RCC 7860 (cell line): ENCODE data around the gene SLC25A17.
"Not testable (repeated sequence)": the region's sequence is repeated elsewhere in the genome, so short reads cannot be mapped to it uniquely, and the experiment has no call there.

ENCODE experiments used
- DNase-seq: peaks from one replicate; pipeline ENCODE4 v3.0.0-alpha.2; 2015; ENCODE audit warnings: low spot score
- FAIRE-seq: peaks from 2 replicates; lab custom pipeline; 2012; peaks lifted over from hg19 to GRCh38; lab: Jason Lieb, UNC

SLC25A17 gene, protein sequence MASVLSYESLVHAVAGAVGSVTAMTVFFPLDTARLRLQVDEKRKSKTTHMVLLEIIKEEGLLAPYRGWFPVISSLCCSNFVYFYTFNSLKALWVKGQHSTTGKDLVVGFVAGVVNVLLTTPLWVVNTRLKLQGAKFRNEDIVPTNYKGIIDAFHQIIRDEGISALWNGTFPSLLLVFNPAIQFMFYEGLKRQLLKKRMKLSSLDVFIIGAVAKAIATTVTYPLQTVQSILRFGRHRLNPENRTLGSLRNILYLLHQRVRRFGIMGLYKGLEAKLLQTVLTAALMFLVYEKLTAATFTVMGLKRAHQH

DNA sequence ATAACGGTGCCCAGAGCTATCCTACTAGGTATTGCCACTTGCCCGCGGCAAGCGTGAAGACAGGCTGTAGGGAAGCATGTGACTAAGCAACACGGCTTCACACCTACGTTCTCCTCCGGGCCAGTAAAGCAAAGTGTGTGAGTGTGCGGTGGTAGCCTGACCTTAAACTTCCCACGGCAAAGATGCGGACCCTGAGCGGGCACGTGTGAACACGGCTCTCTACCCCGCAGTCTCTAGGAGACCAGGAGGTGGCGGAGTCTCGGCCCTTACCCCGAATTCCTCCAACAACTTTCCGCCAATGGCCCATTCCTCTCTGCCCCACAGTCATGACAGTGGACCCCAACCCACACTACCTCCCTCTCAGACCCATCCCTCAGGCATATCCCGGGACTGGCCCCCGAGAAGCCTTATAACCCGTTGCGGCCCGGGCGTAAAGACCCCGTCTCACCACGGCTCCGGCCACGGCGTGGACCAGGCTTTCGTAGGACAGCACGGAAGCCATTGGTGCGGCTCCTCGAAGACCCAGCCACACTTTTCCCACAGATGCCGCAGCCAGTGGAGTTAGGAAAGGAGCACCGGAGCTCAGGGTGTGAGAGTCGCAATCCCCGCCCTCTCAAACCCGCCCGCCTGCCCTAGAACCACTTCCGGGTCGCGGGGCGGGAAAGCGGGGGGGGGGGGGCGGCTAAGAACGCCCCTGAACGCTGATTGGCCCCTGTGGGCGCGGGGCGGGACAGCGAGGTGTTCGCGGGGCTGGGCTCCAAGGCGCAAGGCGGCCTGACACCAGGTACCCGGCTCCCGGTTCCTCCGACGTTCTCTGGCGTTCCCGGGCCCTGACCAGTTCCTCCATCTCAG is at the start of gene SLC25A17:
TSS of gene SLC25A17 (minus strand) at position 600 of the 852 bp plus-strand sequence. CDS start at position 502, 98 bp downstream.
- FAIRE-seq: no peak
- DNase-seq: peak; percentile 58

DNA sequence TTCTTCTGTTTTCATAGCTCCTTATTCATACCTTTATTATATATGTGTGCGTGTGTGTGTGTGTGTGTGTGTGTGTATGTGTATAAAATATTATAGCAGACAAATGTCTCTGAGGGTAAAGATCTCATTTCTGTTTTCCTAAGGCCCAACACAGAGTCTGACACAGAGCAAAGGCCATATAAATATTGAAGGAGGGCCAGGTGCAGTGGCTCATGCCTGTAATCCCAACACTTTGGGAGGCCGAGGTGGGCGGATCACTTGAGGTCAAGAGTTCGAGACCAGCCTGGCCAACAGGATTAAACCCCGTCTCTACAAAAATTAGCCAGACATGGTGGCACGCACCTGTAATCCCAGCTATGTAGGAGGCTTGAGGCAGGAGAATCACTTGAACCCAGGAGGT is 49.2 kb upstream of the SLC25A17 start:
- not testable (repeated sequence) for DNase-seq, FAIRE-seq

DNA sequence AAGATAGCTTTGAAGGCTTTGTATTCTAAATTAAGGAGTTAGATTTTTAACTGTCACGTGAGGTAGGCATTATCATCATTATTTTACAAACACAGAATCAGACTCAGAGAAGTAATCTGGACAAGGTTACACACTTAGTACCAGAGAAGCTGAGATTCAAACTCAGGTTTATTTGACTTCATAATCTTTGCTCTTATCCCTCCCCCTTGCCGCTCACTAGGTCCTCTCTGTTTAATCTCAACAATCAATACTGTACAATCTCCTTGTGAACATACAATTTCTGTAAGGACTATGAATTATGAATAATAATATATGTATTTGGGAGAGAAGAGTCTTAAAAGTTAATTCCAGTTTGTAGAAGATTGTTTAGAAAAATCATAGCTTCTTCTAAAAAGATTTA is 48.0 kb upstream of the SLC25A17 start:
- DNase-seq (no peak), FAIRE-seq (no peak)

DNA sequence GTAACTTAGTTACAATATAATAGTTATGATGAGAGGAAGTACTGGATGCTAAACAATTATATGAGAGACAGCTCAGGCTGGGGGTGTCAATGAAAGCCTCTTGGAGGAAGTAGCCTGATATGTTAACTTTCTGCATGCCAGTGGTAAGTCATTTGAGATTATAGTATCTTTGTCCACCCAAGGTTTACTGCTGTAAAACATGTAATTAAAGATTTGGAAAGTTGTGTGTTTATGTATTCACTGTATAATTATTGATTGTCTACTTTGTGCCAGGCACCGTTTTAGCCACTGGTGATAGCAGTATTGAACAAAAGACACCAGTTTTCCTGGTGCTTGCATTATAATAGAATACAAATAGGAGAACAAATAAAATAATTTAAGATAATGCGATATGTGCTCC is 43.4 kb upstream of the SLC25A17 start:
- no peak for FAIRE-seq

DNA sequence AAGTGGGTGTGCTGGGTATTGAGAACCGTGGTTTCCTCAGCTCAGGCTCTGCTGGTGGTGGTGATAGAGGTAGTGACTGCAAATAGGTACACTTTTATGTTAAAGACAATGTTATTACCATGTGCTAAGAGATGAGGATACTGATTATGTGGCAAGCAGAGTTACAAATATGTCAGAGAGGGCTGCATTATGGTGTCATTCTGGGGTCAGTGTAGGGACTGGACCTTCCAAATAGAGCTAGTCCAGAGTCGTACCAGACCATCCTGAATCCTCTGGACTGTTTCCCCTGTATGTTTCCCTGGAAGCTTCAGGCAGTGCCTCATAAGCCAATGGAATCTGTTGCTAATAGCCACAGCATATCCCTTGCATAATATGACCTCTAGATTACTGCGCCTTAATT is 42.9 kb upstream of the SLC25A17 start, which contains the start of gene DNAJB7:
TSS of gene DNAJB7 (minus strand) at position 101 of the 400 bp plus-strand sequence. CDS start 119 bp downstream, outside the sequence.
- no peak for FAIRE-seq
- DNase-seq: no peak

More for the DNA sequence above, 43.4 kb upstream of the SLC25A17 start:
- DNase-seq: no peak

DNA sequence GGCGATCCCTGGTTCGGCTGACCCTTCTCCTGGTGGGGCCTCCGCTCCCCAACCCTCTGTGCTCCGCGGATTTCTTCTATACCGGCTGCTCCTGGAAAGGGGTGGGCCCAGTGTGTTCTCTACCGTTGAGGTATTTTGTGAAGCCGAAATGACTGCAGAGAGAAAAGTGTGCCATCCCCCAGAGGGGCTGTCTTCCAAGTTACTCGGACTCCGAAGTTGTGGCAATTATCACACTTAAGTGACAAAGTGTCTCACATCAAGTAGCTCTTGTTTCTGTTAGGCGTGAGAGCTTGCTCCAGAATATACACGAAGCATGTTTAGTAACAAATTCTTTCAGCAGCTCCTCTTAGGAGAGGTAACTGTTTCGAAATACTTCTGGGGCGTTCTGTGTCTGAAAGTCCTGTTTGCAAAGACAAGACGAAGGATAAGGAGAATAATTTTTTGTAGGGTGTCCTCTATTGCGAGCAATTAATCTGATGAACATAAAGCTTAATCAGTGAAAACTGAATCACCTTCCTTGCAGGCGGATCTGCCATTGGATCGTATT is 38.2 kb upstream of the SLC25A17 start:
- DNase-seq (no peak), FAIRE-seq (no peak)

DNA sequence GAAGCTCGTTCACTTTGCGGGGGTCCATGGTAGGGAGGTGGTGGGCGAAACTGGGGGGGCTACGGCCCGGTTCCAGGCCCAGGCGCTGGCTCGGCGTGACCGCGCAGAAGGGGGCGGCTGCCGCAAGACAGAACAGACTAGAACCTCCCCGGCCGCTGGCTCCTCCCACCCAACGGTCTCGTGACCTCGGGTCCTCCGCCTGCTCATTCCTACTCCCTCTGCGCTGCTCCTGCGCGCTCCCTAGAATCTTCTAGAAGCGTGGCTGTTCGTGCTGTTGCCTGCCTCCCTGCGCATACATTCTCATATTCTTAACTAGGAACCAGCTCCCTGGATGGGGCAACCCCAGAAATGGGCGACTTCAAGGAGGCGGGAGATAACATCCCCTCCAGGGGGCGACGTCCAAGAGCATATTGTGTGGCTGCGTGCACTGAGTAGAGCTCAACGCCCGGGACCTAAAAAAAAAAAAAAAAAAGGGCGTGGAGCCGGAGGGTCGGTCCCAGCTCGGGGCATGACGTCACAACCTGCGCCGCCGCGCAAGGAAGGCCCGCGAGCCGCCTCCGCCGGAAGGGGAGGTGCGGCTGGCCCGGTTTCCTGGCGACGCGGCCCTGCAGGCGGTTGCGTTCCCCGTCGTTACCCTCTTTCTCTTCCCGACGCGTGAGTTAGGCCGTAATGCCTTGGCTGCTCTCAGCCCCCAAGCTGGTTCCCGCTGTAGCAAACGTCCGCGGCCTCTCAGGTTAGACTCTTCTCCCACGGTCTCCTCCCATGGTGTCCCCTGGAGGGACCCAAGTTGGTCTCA is 37.6 kb upstream of the SLC25A17 start, which contains the start of the genes ST13 and XPNPEP3:
TSS of gene ST13 (minus strand) at position 127 of the 796 bp plus-strand sequence. CDS start at position 28, 99 bp downstream.
TSS of gene XPNPEP3 (plus strand) at position 636 of the 796 bp plus-strand sequence. CDS start at position 670, 34 bp downstream.
- peak; percentile 73 for FAIRE-seq
- peak; percentile 91 for DNase-seq

DNA sequence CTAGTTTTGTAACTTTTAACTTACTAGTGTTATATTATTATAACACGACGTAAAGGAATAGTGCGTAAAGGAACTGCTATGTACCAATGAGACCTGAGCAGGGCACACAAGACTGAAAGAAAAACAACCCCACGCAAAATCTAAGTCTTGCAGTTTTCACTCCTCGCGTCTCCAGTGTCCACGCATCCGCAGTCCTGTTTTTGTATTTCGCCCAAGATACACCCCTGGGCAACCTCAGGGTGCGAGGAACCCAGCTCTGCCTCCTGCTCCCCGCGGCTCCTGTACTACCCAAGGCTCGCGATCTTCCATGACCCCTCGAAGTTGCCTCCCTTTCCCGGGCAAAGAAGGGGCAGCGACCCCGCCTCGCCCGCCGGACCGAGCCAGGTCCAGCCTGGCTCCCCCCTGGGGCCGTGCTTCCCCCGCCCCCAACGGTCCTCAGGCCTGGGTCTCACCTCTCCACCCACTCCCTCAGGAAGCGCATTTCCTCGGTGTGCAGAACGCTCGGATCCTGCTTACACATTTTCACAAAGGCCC is 36.9 kb upstream of the SLC25A17 start:
- DNase-seq (peak; percentile 8), FAIRE-seq (no peak)

DNA sequence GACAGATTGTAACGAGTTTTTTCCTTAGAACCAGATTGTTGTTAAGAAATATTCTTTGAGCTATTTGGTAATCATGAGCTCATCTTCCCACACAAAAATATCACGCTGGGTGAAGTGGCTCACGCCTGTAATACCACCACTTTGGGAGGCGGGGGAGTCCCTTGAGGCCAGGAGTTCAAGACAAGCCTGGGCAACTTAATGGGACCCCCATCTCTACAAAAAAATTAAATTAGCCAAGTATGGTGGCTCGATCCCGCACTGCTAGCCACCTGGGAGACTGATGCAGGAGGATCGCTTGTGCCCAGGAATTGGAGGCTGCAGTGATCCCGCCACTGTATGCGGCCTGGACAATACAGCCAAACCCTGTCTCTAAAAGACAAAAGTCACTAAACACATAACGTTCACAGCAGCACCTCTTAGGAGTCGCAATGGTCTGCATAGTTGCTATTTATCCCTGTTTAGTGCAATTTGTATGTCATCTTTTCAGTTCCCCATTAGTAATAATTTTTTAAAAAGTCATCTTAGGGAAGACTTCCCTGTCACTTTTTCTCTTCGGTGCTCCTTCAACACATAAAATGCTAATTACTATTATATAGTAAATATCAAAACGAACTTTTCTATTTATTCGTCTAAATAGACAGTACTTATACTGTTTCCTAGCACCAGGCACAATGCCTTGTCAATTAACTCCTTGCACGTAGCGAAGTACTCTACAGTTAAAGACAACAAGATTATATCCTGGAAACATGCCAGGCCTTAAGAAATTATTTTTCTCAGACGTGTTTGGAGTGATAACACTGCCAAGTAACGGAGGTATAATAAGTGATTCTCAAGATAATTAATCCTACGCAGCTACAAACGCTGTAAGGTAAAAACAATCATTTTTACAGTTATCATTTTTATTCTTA is 36.2 kb upstream of the SLC25A17 start:
- FAIRE-seq (no peak), DNase-seq (no peak)

DNA sequence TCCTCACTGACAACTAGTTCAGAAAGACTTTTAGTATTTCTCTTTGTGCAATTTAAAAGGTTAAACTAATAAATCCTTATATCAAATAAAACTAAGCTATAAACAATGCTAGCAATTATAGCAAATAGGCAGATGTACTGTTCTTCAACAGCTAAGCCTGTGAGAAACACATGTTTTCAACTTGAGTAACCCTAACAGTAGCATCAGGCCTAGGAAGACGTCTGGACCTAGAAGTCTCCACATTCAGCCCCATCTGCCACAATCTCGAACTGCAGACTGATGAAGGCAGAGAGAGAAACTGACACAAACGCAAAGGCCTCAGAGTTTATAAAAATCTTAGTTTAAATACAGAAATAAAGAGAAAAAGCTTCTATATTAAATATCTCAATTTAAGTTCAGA is 34.8 kb upstream of the SLC25A17 start:
- FAIRE-seq (no peak), DNase-seq (no peak)

DNA sequence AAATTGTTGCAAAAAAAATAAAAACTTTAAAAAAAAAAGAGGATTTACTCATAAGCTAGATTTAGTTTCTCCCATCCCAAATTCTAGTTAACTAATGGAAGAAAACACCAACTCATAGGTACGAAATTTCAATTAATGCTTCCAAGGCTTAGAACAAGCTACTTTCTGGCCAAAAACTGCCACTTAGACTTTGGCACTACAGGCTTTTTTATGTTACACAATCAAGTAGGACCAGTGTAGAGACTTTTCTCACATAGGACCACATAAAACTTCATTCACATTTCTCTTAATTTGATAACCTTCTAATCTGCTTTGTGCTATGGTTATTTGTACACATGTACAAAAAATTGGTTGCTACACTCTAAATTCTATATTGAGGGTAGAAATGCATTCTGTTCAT is 34.2 kb upstream of the SLC25A17 start:
- DNase-seq: no peak
- no peak for FAIRE-seq

DNA sequence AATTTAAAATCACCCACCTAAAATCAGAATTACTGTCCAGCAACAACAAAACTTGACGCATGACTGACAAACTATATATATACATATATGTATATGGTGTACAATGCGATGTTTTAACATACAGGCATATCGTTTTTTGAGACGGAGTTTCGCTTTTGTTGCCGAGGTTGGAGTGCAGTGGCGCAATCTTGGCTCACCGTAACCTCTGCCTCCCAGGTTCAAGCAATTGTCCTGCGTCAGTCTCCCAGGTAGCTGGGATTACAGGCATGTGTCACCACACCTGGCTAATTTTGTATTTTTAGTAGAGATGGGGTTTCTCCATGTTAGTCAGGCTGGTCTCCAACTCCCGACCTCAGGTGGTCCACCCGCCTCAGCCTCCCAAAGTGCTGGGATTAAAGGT is 26.7 kb upstream of the SLC25A17 start:
- not testable (repeated sequence) for DNase-seq, FAIRE-seq

DNA sequence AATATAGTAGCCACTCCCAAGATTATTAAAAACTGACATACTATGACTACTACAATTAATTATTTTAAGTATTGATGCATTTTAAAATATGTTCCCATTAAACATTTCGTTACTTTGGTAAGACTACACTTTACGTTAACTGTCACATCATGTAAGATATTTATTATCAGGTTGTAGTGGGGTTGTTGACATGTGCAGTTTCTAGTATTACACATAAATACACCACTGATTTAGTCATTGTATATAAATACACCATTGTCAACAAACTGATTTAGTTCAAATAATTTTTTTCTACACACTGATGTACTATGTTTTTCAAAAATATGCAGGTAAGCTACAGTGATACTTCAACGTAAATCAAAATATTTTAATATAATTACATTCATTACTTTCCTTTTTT is 25.8 kb upstream of the SLC25A17 start:
- FAIRE-seq (no peak), DNase-seq (no peak)

DNA sequence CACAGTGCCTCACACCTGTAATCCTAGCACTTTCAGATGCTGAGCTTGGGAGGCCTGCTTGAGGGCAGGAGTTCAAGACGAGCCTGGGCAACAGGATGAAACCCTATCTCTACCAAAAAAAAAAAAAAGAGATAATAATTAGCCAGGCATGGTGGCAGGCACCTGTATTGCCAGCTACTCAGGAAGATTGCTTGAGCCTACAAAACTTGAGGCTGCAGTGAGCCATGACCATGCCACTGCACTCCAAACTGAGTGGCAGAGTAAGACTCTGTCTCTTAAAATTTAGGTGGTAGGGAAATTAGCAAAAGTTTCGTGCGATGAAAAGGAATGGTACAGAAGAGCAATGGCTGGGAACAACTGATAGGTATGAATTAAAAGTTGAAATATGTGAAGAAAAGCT is 19.3 kb upstream of the SLC25A17 start:
- FAIRE-seq (no peak), DNase-seq (no peak)

DNA sequence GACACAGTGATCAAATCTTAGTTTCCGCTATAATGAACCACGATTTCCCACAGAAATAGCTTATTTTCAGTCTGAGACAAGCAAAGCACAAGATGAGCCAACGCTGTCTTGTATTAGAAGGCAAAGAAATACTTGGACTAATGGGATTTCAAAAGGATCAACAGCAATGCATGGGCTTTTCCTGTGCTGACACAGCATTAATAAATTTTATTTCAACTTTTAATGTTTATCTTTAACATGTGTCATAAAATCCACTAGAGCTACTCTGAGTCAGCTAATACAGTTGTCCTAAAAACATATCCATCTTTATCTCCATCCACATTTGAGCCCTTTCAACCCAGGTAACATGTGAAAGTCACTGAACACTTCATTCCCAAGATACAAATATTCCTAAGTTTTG is 15.5 kb upstream of the SLC25A17 start:
- DNase-seq: no peak
- no peak for FAIRE-seq

DNA sequence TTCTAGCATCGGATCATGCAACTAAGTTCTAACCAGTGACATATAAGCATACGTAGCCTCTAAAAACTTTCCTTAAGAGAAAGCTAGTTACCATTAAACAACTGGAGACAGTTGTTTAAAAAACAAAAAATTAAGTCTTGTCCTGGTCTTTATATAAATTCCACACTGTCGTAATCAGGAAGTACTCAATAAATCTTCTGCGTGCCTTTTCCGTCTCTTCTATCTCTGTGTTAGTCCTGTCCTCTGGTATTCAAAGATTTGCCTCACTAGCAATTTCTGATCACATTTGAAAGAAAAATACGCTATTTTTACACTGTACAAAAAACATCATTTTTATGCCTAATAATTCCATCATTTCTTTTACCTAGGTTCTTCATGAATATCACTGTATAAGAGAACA is 10.0 kb upstream of the SLC25A17 start:
- no peak for FAIRE-seq

DNA sequence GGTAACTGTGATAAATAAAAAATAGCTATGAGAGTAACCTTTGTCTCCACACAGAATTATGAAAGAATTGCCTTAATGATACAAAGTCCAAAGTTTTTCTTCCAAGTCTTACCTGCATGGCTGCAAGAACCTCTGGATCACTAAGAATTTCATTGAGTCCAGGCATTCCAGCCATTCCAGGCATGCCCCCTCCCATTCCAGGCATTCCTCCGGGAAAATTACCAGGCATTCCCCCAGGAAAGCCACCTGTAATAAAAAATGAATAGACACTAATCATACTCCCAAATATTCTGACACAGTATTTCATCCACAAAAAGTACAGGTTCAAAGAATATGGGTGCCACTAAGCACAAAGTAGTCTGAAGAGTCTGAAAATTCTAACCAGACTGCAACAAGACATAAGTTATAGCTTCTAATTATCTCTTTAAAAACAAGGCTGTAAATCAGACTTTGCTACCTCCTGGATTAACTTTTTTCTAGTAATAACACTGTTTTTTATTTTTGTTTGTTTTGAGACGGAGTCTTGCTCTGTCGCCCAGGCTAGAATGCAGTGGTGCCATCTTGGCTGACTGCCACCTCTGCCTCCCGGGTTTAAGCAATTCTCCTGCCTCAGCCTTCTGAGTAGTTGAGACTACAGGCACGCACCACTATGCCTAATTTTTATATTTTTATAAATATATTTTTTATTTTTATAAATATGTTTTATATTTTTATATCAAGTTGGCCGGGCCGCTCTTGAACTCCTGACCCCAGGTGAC is 8.0 kb upstream of the SLC25A17 start:
- DNase-seq (no peak), FAIRE-seq (no peak)

More for the DNA sequence above, 10.0 kb upstream of the SLC25A17 start:
- DNase-seq: no peak

DNA sequence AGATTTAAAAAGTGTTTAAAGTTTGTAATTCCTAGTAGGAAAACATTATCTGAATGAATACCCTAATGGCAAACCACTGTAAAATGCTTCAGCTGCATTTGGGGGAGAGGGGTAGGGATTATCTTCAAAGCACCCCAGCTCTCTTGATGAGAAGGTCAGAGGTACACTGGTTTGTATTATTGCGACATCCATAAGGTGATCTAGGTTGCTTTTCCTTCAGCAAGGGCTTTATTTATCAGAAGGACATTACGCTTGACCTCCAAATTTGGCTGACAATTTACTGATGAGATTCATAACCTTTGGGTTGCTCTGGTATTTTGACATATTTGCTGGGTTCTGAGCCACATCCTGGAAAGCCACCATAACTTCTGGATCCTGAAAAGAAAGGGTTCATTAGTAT is 7.1 kb upstream of the SLC25A17 start:
- DNase-seq, FAIRE-seq: not testable (repeated sequence)
